NCI-H2107 treated with DMSO at 0.1 percent for 48 hours (cell line): ENCODE results near the gene ALPP.

Experiments used
- DNase-seq: peaks from one replicate; lab custom pipeline; 2025; ENCODE audit not compliant: unreplicated experiment; lab: John Stamatoyannopoulos, UW

ALPP gene

DNA sequence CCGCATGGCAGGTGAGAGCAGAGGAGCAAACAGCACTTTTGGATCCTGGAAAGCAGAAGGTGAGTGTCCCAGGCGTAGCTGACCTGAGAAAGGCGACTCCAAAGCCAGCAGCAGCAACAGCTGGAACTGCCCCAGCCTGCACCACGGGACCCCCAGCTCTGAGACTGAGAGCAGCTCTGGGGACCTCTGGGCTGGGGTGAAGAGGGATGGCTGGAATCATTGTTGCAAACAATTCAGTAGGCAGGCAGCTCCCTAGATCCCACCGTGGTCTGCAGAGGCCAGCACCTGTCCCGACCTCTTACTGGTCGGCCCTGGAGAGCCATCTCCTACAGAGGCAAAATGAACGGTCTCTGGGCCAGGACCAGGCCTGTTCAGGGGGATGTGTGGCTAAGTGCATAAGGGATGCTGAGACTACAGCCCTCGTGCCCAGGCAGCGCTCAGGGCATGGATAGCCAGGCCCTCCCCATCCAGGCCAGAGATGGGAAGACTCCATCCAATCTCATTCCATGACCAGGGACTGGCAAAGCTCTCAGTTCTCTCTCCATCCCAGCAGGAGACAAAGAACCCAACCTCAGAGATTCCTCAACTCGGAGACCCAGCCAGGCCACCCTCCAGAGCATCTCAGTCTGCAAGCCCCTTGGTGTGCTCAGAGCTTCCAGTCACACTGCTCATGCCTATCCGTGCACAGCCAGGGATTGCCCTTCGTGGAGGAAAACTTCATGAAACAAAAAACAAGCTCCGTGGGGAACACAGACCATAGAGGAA lies 38.2 kb upstream of the ALPP start:
- DNase-seq: no peak

DNA sequence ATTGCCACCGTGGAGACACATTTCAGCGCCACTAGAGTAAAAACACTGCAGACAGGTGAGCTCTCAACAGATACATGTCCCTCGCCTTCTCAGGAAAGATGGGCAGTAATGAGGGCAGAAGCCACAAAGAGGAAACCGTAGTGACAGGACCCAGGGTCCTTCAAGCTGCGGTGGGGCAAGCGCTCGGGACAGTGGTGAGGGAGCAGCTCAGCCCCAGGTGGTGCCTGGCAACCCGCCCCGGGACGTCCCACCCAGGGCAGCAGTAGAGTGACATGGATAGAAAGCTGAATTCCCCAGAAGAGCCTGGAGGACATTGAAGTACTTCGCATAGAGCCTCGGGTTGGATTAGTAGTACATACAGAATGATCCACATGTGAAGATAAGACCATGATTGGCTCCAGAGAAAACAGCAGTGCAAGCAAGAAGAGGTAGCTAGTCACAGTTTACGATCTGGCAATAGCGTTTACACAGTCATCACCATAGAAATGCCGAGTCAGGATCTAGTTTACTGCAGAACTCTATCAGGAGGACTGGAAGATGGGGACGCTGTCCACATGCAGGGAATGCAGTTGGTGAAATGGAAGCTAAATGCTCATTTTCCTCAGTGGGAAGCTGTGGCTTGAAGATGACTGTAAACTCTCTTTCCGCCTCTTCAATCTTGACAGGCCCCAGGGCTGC lies 37.4 kb upstream of the ALPP start:
- no peak for DNase-seq

GRCh38 chr2:232341739-232342126 lies 36.8 kb upstream of the ALPP start:
- DNase-seq: no peak

GRCh38 chr2:232342635-232343565 lies 35.7 kb upstream of the ALPP start:
- peak; percentile 9 for DNase-seq

DNA sequence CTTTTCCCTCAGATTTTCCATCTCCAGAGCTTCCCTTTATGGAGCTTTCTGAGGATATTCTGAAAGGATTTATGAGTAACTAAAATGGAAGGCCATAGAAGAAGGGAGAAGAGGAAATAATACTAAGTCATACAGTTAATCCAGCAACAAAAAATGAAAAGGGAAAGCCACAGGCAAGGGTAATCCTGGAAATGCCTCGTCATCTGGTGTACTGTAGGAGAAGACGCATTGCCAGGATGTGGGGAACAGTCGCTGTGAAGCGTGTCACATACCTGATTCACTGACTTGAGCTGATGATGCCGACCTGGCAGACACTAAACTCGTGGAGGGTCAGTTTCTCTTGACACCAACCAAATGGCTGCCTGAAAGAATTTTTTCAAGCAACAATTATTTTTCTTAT lies 34.7 kb upstream of the ALPP start:
- DNase-seq: no peak

GRCh38 chr2:232345251-232345650 lies 33.3 kb upstream of the ALPP start:
- no peak for DNase-seq

- no peak for DNase-seq
Measured at GRCh38 chr2:232347369-232347768, 31.2 kb upstream of the ALPP start.

DNA sequence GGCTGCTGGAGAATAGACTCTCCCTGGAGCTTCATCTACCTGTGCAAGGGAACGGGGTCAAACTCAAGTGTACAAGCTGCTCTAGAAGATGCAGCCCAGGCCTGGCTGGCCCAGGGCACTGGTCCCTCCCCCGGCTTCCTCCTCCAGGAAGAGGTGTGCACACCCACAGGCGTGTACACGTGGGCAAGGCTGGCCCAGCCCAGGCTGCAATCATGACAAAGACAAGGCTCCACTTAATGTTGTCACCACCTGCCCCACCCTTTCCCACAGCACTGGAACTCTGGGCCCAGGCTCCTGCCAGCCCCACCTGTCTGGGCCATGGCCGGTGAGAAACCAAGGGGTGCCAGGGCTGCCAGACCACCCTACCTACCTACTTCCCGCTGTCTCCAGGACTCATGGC lies 29.6 kb upstream of the ALPP start:
- no peak for DNase-seq

- DNase-seq: no peak
Measured at GRCh38 chr2:232349546-232349945, 29.0 kb upstream of the ALPP start.

DNA sequence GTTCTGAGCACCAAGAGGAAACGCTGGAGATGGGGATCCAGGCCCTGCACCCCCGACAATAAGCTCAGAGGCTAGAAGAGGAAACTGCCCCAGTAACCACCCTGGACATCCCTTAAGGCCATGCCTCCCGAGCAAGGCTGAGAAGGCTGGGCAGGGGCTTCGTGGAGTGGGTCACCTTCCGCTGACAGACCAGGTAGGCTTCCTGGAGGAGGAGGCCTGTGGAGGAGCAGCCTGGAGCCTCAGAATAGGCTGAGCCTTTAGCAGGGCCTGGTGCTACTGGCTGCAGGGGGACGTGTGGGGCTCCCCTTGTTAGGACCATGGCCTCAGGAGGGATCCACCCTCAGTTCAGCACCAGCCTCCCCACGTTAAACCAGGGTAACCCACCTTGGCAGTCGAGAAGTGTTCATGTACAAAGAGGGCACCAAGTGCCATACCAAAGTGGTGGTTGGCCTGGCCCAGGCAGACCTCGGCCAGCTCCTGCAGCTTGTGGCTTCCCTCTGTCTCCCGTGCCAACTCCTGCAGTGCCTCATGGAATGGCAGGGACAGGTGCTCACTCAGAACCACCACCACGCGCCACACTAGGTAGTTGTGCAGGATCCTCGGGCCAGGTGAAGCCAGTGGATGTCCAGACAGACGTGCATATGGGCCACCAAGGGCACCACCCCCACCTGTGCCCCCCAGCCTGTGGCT lies 28.5 kb upstream of the ALPP start:
- DNase-seq: no peak

- DNase-seq: no peak
Measured at GRCh38 chr2:232350804-232351685, 27.5 kb upstream of the ALPP start.

GRCh38 chr2:232351686-232352510 lies 26.7 kb upstream of the ALPP start:
- no peak for DNase-seq

- no peak for DNase-seq
Measured at GRCh38 chr2:232352511-232353091, 25.9 kb upstream of the ALPP start.

DNA sequence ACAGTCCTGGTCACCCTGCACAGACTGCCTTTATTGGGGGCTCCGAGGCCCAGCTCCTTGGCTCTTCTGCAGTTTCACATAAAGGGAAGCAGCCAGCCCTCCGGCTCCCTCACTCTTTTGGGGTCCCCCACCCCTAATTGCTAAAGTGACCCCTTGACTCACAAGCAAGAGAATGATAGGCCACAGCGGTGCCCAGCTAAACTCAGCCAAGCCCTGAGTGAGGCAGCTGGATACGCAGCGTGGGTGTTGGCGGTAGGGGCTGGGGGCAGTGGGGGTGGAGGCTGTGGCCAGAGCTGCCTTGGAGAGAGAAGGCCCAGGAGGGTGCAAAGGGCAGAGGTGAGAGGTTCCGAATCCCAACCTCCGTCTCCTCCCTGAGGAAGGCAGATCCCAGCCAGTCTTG lies 25.5 kb upstream of the ALPP start:
- no peak for DNase-seq

DNA sequence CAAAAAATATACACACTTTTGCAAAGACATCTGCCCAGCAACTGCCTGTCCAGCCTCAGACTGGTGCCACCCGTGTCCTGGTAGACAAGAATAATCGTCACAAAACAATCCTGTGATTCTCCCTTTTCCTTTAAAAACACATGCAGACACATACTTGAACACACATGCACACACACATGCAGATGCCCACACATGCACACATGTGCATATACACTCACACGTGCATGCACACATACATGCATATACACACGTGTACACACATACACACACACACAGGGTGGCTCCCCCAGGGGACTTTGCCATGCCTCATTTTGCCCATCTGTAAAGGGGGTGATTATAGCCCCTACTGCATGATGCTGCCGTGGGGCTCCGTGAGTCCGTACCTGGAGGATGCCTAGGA lies 24.9 kb upstream of the ALPP start:
- no peak for DNase-seq

DNA sequence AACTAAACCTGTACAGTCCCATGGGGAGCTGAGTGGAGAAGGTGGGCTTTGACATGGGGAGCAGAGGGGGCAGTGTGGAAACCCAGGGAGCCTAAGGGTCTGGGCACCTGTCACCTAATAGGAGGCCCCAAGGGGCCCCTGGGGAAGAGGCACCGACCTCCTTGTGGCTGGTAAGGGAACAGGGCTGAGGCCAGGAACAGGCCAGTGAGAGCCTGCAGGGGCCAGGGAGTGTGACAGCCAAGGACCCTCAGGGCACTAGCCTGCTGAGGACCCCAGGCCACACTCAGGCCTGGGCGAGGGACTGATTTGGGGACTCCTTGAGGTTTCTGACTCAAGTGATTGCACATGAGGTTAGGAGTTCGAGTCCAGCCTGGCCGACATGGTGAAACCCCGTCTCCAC lies 24.5 kb upstream of the ALPP start:
- DNase-seq: no peak

DNA sequence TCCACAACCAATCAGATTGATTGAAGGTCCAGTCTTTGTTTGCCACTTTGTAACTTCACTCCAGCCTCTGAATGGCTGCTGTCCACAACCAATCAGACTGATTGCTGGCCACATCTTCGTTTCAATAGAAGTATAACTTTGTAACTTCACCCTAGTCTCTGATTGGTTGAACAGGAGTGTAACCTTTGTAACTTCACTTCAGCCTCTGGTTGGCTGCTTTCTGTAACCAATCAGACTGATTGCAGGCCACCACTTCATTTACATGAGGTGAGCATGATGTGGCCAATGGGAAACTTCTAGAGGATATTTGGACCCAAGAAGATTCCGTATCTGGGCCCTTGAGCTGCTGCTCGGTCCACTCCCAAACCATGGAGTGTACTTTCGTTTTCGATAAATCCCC lies 16.9 kb upstream of the ALPP start:
- no peak for DNase-seq

DNA sequence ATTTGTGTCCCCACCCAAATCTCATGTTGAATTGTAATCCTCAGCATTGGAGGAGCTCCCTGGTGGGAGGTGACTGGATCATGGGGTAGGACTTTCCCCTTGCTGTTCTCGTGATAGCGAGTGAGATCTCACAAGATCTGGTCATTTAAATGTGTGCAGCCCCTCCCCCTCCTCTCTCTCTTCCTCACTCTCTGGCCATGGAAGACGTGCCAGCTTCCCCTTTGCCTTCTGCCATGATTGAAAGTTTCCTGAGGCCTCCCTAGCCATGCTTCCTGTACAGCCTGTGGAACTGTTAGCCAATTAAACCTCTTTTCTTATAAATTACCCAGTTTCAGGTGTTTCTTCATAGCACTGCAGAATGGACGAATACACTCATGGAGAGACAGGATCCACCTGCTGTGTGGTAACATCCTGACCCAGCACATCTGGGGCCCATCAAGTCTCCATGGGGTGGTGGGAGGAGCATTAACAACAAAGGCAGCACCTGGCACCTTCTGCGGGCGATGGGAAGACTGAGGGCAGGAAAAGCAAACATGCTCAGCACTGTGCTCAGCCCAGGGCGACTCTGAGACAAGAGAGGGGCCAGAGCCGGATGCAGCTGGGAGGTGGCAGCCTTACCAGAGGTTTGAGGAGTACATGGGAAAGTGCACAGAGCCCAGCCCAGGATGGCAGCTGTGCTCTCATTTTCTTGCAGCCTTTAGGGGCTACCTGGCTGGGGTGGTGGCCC lies 16.2 kb upstream of the ALPP start:
- DNase-seq: no peak
